ENCODE results near the gene PMF1.

- TF ChIP-seq CTCF (conservative IDR thresholded peaks at IDR 0.05): no peak
- no peak for TF ChIP-seq ZFX (IDR thresholded peaks at IDR 0.05)
Observed at GRCh38 chr1:156232201-156232894, 19.5 kb downstream of the PMF1 start.
